SK-N-SH (cell line): ENCODE data around the gene PDE2A.

Experiments used
- GABPA ChIP-seq: IDR thresholded peaks from 2 replicates; pipeline ENCODE4 v1.4.0; 2012; ENCODE audit warnings: low read depth, mild to moderate bottlenecking
- POLR2AphosphoS5 ChIP-seq: IDR thresholded peaks from 2 replicates; pipeline ENCODE4 v1.6.1; 2012; ENCODE audit warnings: low read depth, low read length
- TF ChIP-seq, protein P1 (sequence below): fragments of 200-600 bp; sonication (generic); IDR thresholded peaks from 2 replicates; pipeline ENCODE4 v1.6.1; 2017; ENCODE audit warnings: antibody characterized with exemption, mild to moderate bottlenecking, moderate library complexity

DNA sequence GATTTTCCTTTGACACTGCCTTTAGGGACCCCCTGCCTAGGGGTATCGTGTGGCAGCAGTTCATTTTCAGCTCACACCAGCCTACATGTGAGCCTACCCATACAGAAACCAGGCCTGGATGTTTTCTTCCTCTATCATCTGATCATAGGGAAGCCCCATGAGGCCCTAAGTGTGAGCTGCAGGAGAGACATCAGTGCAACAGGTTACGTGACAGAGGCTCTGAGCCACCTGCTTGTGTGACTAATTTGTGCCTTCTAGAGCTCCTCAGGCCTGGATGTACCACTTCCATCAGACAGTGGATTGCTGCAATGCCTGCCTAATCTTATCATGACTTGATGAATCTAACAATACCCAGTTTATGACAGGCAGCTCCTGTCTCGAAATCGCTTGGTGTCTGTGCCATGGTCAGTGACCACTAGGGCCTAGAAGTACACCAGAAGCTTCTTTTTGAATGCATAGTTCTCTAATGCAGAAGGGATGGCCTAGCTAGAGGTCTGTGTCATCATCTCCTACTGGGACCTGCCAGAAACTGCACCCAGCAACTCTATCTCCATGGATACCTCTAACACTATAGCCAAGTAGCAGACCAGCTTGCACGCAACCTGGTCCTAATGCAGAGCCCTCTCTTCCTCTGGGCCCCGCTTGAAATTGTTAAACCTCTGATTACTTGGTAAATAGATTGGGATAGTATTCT, 130.2 kb downstream of the PDE2A start:
- TF ChIP-seq, protein P1, sequence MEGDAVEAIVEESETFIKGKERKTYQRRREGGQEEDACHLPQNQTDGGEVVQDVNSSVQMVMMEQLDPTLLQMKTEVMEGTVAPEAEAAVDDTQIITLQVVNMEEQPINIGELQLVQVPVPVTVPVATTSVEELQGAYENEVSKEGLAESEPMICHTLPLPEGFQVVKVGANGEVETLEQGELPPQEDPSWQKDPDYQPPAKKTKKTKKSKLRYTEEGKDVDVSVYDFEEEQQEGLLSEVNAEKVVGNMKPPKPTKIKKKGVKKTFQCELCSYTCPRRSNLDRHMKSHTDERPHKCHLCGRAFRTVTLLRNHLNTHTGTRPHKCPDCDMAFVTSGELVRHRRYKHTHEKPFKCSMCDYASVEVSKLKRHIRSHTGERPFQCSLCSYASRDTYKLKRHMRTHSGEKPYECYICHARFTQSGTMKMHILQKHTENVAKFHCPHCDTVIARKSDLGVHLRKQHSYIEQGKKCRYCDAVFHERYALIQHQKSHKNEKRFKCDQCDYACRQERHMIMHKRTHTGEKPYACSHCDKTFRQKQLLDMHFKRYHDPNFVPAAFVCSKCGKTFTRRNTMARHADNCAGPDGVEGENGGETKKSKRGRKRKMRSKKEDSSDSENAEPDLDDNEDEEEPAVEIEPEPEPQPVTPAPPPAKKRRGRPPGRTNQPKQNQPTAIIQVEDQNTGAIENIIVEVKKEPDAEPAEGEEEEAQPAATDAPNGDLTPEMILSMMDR = no peak
- TF ChIP-seq POLR2AphosphoS5 = no peak
- TF ChIP-seq GABPA = no peak
